ENCODE measurements around the gene SORBS1. TPM values are rescaled to one million over a fixed set of nuclear protein-coding genes. Genes with fewer than 3 reads are reported as not detected.

The SORBS1 gene
- total and polyA plus RNA-seq, 12 donors, result 140 to 1,253 (median 1,042) TPM

GRCh38 chr10:95480102-95480900 lies 80.9 kb downstream of the SORBS1 start:
- intact Hi-C loops (cut with DNase I), result no loop called here
- peak; percentile 55 to 81 (median 70) for ATAC-seq
- DNase-seq, result peak in 1 of 2 donors; percentile 77
- Histone ChIP-seq H3K4me1 (peaks cover 42 to 86% (median 71%) of the 10 kb centered on the region in 9 donors), H3K4me3 (peak overlapping the region in 3 of 10 donors; percentile 1 to 26 (median 6)), H3K36me3 (peaks cover 0 to 8% (median 0%) of the 10 kb centered on the region in 9 donors), H3K9me3 (no peaks in the 10 kb centered on the region), H3K27me3 (no peaks in the 10 kb centered on the region), H3K27ac (peak overlapping the region; percentile 74 to 94 (median 89))
- WGBS, 2 donors, result 23 to 31% methylated on average over 11 of the region's 11 CpGs
- TF ChIP-seq, protein P1, sequence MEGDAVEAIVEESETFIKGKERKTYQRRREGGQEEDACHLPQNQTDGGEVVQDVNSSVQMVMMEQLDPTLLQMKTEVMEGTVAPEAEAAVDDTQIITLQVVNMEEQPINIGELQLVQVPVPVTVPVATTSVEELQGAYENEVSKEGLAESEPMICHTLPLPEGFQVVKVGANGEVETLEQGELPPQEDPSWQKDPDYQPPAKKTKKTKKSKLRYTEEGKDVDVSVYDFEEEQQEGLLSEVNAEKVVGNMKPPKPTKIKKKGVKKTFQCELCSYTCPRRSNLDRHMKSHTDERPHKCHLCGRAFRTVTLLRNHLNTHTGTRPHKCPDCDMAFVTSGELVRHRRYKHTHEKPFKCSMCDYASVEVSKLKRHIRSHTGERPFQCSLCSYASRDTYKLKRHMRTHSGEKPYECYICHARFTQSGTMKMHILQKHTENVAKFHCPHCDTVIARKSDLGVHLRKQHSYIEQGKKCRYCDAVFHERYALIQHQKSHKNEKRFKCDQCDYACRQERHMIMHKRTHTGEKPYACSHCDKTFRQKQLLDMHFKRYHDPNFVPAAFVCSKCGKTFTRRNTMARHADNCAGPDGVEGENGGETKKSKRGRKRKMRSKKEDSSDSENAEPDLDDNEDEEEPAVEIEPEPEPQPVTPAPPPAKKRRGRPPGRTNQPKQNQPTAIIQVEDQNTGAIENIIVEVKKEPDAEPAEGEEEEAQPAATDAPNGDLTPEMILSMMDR (IDR thresholded peaks at IDR 0.05), result peak in 4 of 9 donors; percentile 7 to 33 (median 20)

- Histone ChIP-seq H3K36me3 (no peaks in the 10 kb centered on the region), H3K4me3 (peak overlapping the region in 3 of 10 donors; percentile 2 to 26 (median 6)), H3K27ac (peak overlapping the region; percentile 74 to 94 (median 89)), H3K9me3 (no peaks in the 10 kb centered on the region), H3K4me1 (peaks cover 46 to 94% (median 79%) of the 10 kb centered on the region in 9 donors), H3K27me3 (no peaks in the 10 kb centered on the region)
- peak; percentile 19 to 67 (median 44) for ATAC-seq
- TF ChIP-seq, protein P1 (IDR thresholded peaks at IDR 0.05), result no peak
- intact Hi-C loops (cut with DNase I), result loop anchor here in 5 of 10 donors (2.0 to 10.0 kb wide), 6 partner anchors 33 to 83 kb away; partner anchors contain the start of gene SORBS1 (in 2 of the 5)
- peak in 1 of 2 donors; percentile 72 for DNase-seq
- 25 to 30% methylated on average over 3 of the region's 3 CpGs for WGBS, 2 donors
Observed at GRCh38 chr10:95478935-95479334, 82.2 kb downstream of the SORBS1 start.

- peaks cover 46 to 100% (median 87%) of the 10 kb centered on the region in 9 donors for H3K4me1 ChIP-seq
- DNase-seq (no peak), ATAC-seq (no peak)
- peak overlapping the region; percentile 74 to 94 (median 89) for H3K27ac ChIP-seq
- H3K36me3 ChIP-seq, result no peaks in the 10 kb centered on the region
- H3K4me3 ChIP-seq, result no peak overlapping the region
- TF ChIP-seq, protein P1 (IDR thresholded peaks at IDR 0.05), result no peak
- no peaks in the 10 kb centered on the region for H3K9me3 ChIP-seq
- no peaks in the 10 kb centered on the region for H3K27me3 ChIP-seq
- intact Hi-C loops (cut with DNase I), result loop anchor here in 5 of 10 donors (2.0 to 10.0 kb wide), 6 partner anchors 34 to 84 kb away; partner anchors contain the start of gene SORBS1 (in 2 of the 5)
- WGBS, 2 donors, result 93 to 95% methylated on average over 1 of the region's 1 CpG
Observed at GRCh38 chr10:95478185-95478584, 83.0 kb downstream of the SORBS1 start.

DNA sequence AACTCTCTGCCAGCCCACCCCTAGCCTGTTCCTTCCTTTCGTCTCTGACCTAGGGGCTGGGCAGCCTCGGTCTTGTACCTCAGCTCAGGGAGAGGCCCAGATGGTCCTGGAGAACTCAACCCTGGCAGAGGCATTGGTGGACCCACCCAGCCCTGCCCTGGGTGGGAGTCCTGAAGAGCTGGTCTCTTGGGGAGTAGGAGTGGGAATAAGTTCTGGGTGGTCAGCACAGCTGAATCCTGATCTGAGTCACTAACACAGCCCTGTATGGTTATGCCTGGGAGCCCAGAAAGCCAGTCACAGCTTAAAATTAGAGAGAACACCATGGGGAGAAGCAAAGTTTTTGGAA lies 84.0 kb downstream of the SORBS1 start:
- ATAC-seq (no peak), DNase-seq (no peak)
- Histone ChIP-seq H3K9me3 (no peaks in the 10 kb centered on the region), H3K27ac (peak overlapping the region; percentile 74 to 94 (median 89)), H3K4me3 (no peak overlapping the region), H3K4me1 (peaks cover 46 to 100% (median 91%) of the 10 kb centered on the region in 9 donors), H3K36me3 (no peaks in the 10 kb centered on the region), H3K27me3 (no peaks in the 10 kb centered on the region)
- intact Hi-C loops (cut with DNase I), result loop anchor here in 5 of 10 donors (5.0 to 10.0 kb wide), 4 partner anchors 35 to 85 kb away; partner anchors contain the start of gene SORBS1 (in 1 of the 5)
- WGBS, 2 donors, result 29 to 51% methylated on average over 2 of the region's 2 CpGs
- TF ChIP-seq, protein P1 (IDR thresholded peaks at IDR 0.05), result no peak
